NK-92 (cell line): ENCODE measurements around the gene P3R3URF.

Source experiments
- DNase-seq: peaks from one replicate; lab custom pipeline; 2025; ENCODE audit not compliant: unreplicated experiment; lab: John Stamatoyannopoulos, UW

P3R3URF gene

GRCh38 chr1:46194641-46195193, 18.4 kb upstream of the P3R3URF start:
- DNase-seq: no peak

- no peak for DNase-seq
Observed at GRCh38 chr1:46193984-46194570, 17.8 kb upstream of the P3R3URF start.

- no peak for DNase-seq
Observed at GRCh38 chr1:46193285-46193684, 17.0 kb upstream of the P3R3URF start.

GRCh38 chr1:46192171-46192570, 15.9 kb upstream of the P3R3URF start:
- no peak for DNase-seq

GRCh38 chr1:46191033-46191701, 14.9 kb upstream of the P3R3URF start:
- DNase-seq: no peak

GRCh38 chr1:46190539-46190938, 14.3 kb upstream of the P3R3URF start:
- no peak for DNase-seq

- no peak for DNase-seq
Observed at GRCh38 chr1:46188295-46189030, 12.2 kb upstream of the P3R3URF start.

- DNase-seq: no peak
Observed at GRCh38 chr1:46187106-46187869, 11.0 kb upstream of the P3R3URF start.

GRCh38 chr1:46186076-46186475, 9.8 kb upstream of the P3R3URF start:
- DNase-seq: no peak

- no peak for DNase-seq
Observed at GRCh38 chr1:46184920-46185658, 8.8 kb upstream of the P3R3URF start.

- DNase-seq: no peak
Observed at GRCh38 chr1:46183926-46184557, 7.8 kb upstream of the P3R3URF start.

GRCh38 chr1:46183079-46183847, 7.0 kb upstream of the P3R3URF start:
- DNase-seq: no peak

GRCh38 chr1:46181343-46182260, 5.3 kb upstream of the P3R3URF start:
- no peak for DNase-seq

- no peak for DNase-seq
Observed at GRCh38 chr1:46180082-46180616, 3.9 kb upstream of the P3R3URF start.

- DNase-seq: no peak
Observed at GRCh38 chr1:46179138-46180081, 3.1 kb upstream of the P3R3URF start.

GRCh38 chr1:46175243-46175642, 1.0 kb downstream of the P3R3URF start:
- no peak for DNase-seq
